Caco-2 (cell line): ENCODE measurements around the gene CDCA8. TPM values are rescaled to one million over a fixed set of nuclear protein-coding genes. Genes with fewer than 3 reads are reported as not detected.

Source experiments
- BruUV-seq: library from RNA; stranded (reverse); fragments of 400-500 nt; replicated peaks from 2 replicates; lab custom pipeline; 2021; lab: Mats Ljungman, UMichigan
- CTCF ChIA-PET: fragments of 300-600 bp; sonication (Branson Sonifier 250); formaldehyde crosslinking; loops from one replicate; lab custom pipeline; 2022; ENCODE audit warnings: antibody characterized with exemption; lab: Charles Lee
- POLR2A ChIA-PET: fragments of 300-600 bp; sonication (Branson Sonifier 250); formaldehyde crosslinking; loops from one replicate; lab custom pipeline; 2022; ENCODE audit warnings: antibody characterized with exemption; lab: Charles Lee
- DNase-seq, 2 experiments: peaks; one replicate each; pipeline versions ENCODE4 v3.0.0 to v3.0.0-alpha.2; 2020 to 2022
- H3K27me3 ChIP-seq: replicated peaks from 2 replicates; pipeline ENCODE4 v1.6.0; 2011; ENCODE audit warnings: low read length; ENCODE audit not compliant: control insufficient read depth, insufficient read depth
- H3K36me3 ChIP-seq: 2 replicates; pipeline ENCODE4 v1.5.1; 2011; ENCODE audit warnings: low read length; ENCODE audit not compliant: control insufficient read depth, insufficient read depth
- H3K4me1 ChIP-seq: fragments of 250-450 bp; sonication (Bioruptor Pico); 2 replicates; pipeline ENCODE4 v1.5.1; 2020; ENCODE audit warnings: mild to moderate bottlenecking
- H3K4me3 ChIP-seq: 2 replicates; pipeline ENCODE4 v1.5.1; 2011; ENCODE audit warnings: low read depth, mild to moderate bottlenecking, control low read depth, low read length
- H3K9me3 ChIP-seq: fragments of 250-450 bp; sonication (Bioruptor Pico); 2 replicates; pipeline ENCODE4 v1.5.1; 2020; ENCODE audit warnings: mild to moderate bottlenecking, moderate library complexity
- H3K27ac Mint-ChIP-seq: one replicate; pipeline ENCODE4 v1.8.0; 2022; ENCODE audit warnings: mixed read lengths; ENCODE audit not compliant: unreplicated experiment
- H3K27me3 Mint-ChIP-seq: one replicate; pipeline ENCODE4 v1.8.0; 2022; ENCODE audit warnings: mixed read lengths; ENCODE audit not compliant: insufficient read depth, unreplicated experiment
- H3K36me3 Mint-ChIP-seq: one replicate; pipeline ENCODE4 v1.8.0; 2022; ENCODE audit warnings: mild to moderate bottlenecking, mixed read lengths; ENCODE audit not compliant: insufficient read depth, unreplicated experiment
- H3K4me1 Mint-ChIP-seq: one replicate; pipeline ENCODE4 v1.8.0; 2022; ENCODE audit warnings: low read depth, mixed read lengths; ENCODE audit not compliant: unreplicated experiment
- H3K4me3 Mint-ChIP-seq: one replicate; pipeline ENCODE4 v1.8.0; 2022; ENCODE audit warnings: mild to moderate bottlenecking, moderate library complexity, mixed read lengths; ENCODE audit not compliant: unreplicated experiment
- H3K9me3 Mint-ChIP-seq: one replicate; pipeline ENCODE4 v1.8.0; 2022; ENCODE audit warnings: mixed read lengths; ENCODE audit not compliant: unreplicated experiment
- intact Hi-C: fragments of 100-400 bp; cut with micrococcal nuclease; formaldehyde crosslinking; loops from one replicate; pipeline ENCODE4 v1.10.0; 2022; ENCODE audit not compliant: unreplicated experiment
- total RNA-seq: library from RNA; stranded (reverse); gene quantifications from 2 replicates; pipeline ENCODE4 v1.2.3, GENCODE V29; 2022
- TF ChIP-seq, protein P1 (sequence below), 2 experiments: fragments of 200-600 bp in 1 of 2; IDR thresholded peaks; 1 replicate in 1 of 2; 2 replicates in 1 of 2; pipeline versions ENCODE4 v1.5.1 to v1.8.0; 2011 to 2022; ENCODE audit warnings: antibody characterized with exemption in 1 of 2, control low read depth in 1 of 2, inconsistent platforms in 1 of 2, low read depth in 1 of 2, low read length in 1 of 2, mild to moderate bottlenecking in 1 of 2, moderate library complexity in 1 of 2; ENCODE audit not compliant: insufficient read depth in 1 of 2, severe bottlenecking in 1 of 2, unreplicated experiment in 1 of 2

The CDCA8 gene
- total RNA-seq, 1 experiment from 2014 or later, result 37.0 TPM

DNA sequence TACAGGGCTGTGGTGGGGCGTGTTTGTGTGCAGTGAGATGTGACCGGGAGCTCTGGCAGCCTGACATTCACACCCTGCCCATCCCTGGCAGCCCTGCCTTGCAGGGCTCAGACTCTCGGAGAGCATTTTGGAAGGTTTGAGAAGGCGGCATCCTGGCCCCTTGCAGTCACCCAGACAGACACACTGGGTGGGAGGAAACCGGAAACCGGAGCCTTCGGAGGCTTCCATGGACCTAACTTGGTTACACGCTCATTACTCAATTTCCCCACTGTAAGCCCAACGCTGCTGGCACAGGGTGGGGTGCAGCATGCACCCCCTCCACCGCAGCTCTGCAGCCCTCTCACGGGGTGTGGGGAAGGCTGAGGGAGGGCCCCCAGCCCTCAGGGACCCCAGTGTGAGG is 35.4 kb upstream of the CDCA8 start:
- no peaks in the 10 kb centered on the region for H3K27me3 ChIP-seq
- TF ChIP-seq, protein P1, sequence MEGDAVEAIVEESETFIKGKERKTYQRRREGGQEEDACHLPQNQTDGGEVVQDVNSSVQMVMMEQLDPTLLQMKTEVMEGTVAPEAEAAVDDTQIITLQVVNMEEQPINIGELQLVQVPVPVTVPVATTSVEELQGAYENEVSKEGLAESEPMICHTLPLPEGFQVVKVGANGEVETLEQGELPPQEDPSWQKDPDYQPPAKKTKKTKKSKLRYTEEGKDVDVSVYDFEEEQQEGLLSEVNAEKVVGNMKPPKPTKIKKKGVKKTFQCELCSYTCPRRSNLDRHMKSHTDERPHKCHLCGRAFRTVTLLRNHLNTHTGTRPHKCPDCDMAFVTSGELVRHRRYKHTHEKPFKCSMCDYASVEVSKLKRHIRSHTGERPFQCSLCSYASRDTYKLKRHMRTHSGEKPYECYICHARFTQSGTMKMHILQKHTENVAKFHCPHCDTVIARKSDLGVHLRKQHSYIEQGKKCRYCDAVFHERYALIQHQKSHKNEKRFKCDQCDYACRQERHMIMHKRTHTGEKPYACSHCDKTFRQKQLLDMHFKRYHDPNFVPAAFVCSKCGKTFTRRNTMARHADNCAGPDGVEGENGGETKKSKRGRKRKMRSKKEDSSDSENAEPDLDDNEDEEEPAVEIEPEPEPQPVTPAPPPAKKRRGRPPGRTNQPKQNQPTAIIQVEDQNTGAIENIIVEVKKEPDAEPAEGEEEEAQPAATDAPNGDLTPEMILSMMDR (IDR thresholded peaks at IDR 0.05; ENCODE audit: insufficient read depth in 1 of 2, low read depth in 1 of 2, low read length in 1 of 2, severe bottlenecking in 1 of 2, unreplicated experiment in 1 of 2), result no peak
- no TSS peak for BruUV-seq
- no peaks in the 10 kb centered on the region for H3K36me3 Mint-ChIP-seq
- no peaks in the 10 kb centered on the region for H3K4me1 Mint-ChIP-seq
- peaks cover 6% of the 10 kb centered on the region for H3K4me1 ChIP-seq
- POLR2A ChIA-PET, result no interaction called here
- H3K36me3 ChIP-seq, result no peaks in the 10 kb centered on the region
- intact Hi-C loops, result no loop called here
- H3K9me3 ChIP-seq, result no peaks in the 10 kb centered on the region
- H3K27ac Mint-ChIP-seq, result no peak overlapping the region
- H3K27me3 Mint-ChIP-seq, result no peaks in the 10 kb centered on the region
- CTCF ChIA-PET, result no interaction called here
- H3K4me3 Mint-ChIP-seq, result no peak overlapping the region
- DNase-seq, result no peak
- no peaks in the 10 kb centered on the region for H3K9me3 Mint-ChIP-seq
- no peak overlapping the region for H3K4me3 ChIP-seq

DNA sequence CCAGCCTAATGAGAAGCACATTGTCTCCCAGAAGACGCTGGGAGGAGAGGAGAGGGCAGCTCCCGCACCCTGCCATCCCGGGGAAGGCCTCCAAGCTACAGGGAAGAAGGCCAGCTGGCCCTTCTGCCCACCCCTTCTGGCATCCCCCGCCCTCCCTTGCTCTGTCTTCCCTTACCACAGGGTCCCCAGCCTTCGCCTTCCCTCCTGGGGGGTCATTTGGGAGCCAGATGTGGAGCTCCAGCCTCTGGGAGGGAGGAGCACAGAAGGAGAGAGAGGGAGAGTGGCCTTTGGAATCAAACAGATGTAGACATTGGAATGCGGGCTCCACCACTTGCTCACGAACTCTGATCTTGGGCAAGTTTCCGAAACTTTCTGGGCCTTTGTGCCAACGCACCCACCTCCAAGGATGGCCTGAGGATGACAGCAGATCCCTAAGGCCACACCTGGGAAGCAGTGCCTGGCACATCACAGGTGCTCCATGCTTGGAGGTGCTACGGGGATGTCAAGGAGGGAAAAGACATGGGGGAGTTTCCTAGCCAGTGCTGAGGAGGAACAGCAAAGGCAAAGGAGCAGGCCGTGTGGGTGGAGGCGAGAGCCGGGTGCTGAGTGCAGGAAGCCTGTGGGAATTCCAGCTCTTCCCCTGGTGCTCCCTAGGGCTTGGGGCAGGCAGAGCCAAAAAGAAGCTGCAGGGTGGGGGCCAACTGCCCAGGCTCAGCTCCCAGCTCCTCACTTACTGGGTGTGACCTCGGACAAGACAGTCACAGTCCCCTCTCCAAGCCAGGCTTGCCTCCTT is 34.5 kb upstream of the CDCA8 start:
- Mint-ChIP-seq H3K27ac (no peak overlapping the region), H3K4me3 (peak overlapping the region; percentile 7), H3K4me1 (no peaks in the 10 kb centered on the region), H3K9me3 (no peaks in the 10 kb centered on the region), H3K36me3 (no peaks in the 10 kb centered on the region), H3K27me3 (no peaks in the 10 kb centered on the region)
- Histone ChIP-seq H3K27me3 (no peaks in the 10 kb centered on the region), H3K9me3 (no peaks in the 10 kb centered on the region), H3K36me3 (no peaks in the 10 kb centered on the region), H3K4me1 (peaks cover 6% of the 10 kb centered on the region), H3K4me3 (no peak overlapping the region)
- TF ChIP-seq, protein P1 (IDR thresholded peaks at IDR 0.05; ENCODE audit: insufficient read depth in 1 of 2, low read depth in 1 of 2, low read length in 1 of 2, severe bottlenecking in 1 of 2, unreplicated experiment in 1 of 2), result no peak
- BruUV-seq, result no TSS peak
- ChIA-PET POLR2A (no interaction called here), CTCF (no interaction called here)
- no peak for DNase-seq
- intact Hi-C loops, result no loop called here

- no peak overlapping the region for H3K4me3 Mint-ChIP-seq
- intact Hi-C loops, result no loop called here
- H3K36me3 ChIP-seq, result no peaks in the 10 kb centered on the region
- H3K4me3 ChIP-seq, result no peak overlapping the region
- no peaks in the 10 kb centered on the region for H3K4me1 Mint-ChIP-seq
- H3K27ac Mint-ChIP-seq, result no peak overlapping the region
- H3K27me3 Mint-ChIP-seq, result no peaks in the 10 kb centered on the region
- H3K9me3 ChIP-seq, result no peaks in the 10 kb centered on the region
- no TSS peak for BruUV-seq
- DNase-seq, result no peak
- peaks cover 6% of the 10 kb centered on the region for H3K4me1 ChIP-seq
- POLR2A ChIA-PET, result no interaction called here
- CTCF ChIA-PET, result no interaction called here
- TF ChIP-seq, protein P1 (IDR thresholded peaks at IDR 0.05; ENCODE audit: insufficient read depth in 1 of 2, low read depth in 1 of 2, low read length in 1 of 2, severe bottlenecking in 1 of 2, unreplicated experiment in 1 of 2), result no peak
- H3K27me3 ChIP-seq, result no peaks in the 10 kb centered on the region
- no peaks in the 10 kb centered on the region for H3K9me3 Mint-ChIP-seq
- no peaks in the 10 kb centered on the region for H3K36me3 Mint-ChIP-seq
These were observed 33.8 kb upstream of the CDCA8 start for GRCh38 chr1:37658486-37658885.
